OCI-LY7 (cell line): ENCODE data around the gene AGMO. TPM values are rescaled to one million over a fixed set of nuclear protein-coding genes. Genes with fewer than 3 reads are reported as not detected.

Experiments
- BruUV-seq: library from RNA; stranded (reverse); fragments of 400-500 nt; replicated peaks from 2 replicates; lab custom pipeline; 2021; lab: Mats Ljungman, UMichigan
- CTCF ChIA-PET: fragments of 300-600 bp; sonication (Branson Sonifier 250); formaldehyde crosslinking; loops from one replicate; lab custom pipeline; 2022; ENCODE audit warnings: antibody characterized with exemption; ENCODE audit not compliant: unreplicated experiment; lab: Charles Lee
- POLR2A ChIA-PET: fragments of 300-600 bp; sonication (Branson Sonifier 250); formaldehyde crosslinking; loops from one replicate; lab custom pipeline; 2022; ENCODE audit warnings: antibody characterized with exemption; lab: Charles Lee
- DNase-seq: peaks from one replicate; pipeline ENCODE4 v3.0.0-alpha.2; 2015; ENCODE audit warnings: low spot score
- H2AFZ ChIP-seq: fragments of 200-600 bp; sonication (generic), shearing (Covaris generic); 2 replicates; pipeline ENCODE4 v1.6.1; 2014; ENCODE audit warnings: mild to moderate bottlenecking, antibody characterized with exemption, low read length, moderate library complexity
- H3K27ac ChIP-seq: fragments of 200-600 bp; sonication (generic); 2 replicates; pipeline ENCODE4 v1.5.1; 2014; ENCODE audit warnings: mixed run types, low read depth, mild to moderate bottlenecking, moderate library complexity, low read length, inconsistent platforms; ENCODE audit not compliant: poor library complexity, severe bottlenecking
- H3K36me3 ChIP-seq: fragments of 200-600 bp; sonication (generic); 2 replicates; pipeline ENCODE4 v1.6.1; 2014; ENCODE audit warnings: mild to moderate bottlenecking, antibody characterized with exemption, low read length, moderate library complexity, mixed read lengths; ENCODE audit not compliant: insufficient read depth
- H3K4me1 ChIP-seq: fragments of 200-600 bp; sonication (generic); 2 replicates; pipeline ENCODE4 v1.5.1; 2014; ENCODE audit warnings: mild to moderate bottlenecking, low read length; ENCODE audit not compliant: insufficient read depth, poor library complexity, severe bottlenecking
- H3K4me2 ChIP-seq: fragments of 200-600 bp; sonication (generic); 2 replicates; pipeline ENCODE4 v1.6.1; 2014; ENCODE audit warnings: mild to moderate bottlenecking, low read length
- H3K4me3 ChIP-seq: fragments of 200-600 bp; sonication (generic); 2 replicates; pipeline ENCODE4 v1.5.1; 2014; ENCODE audit warnings: mild to moderate bottlenecking, low read depth, low read length; ENCODE audit not compliant: poor library complexity, severe bottlenecking
- H3K79me2 ChIP-seq: fragments of 200-600 bp; sonication (generic); 2 replicates; pipeline ENCODE4 v1.6.1; 2016; ENCODE audit warnings: low read depth, mild to moderate bottlenecking, low read length, moderate library complexity, mixed read lengths; ENCODE audit not compliant: insufficient read depth
- H3K9me2 ChIP-seq: fragments of 200-600 bp; sonication (generic); 2 replicates; pipeline ENCODE4 v1.6.1; 2016; ENCODE audit warnings: mild to moderate bottlenecking, low read length, mixed read lengths; ENCODE audit not compliant: insufficient read depth
- H3K9me3 ChIP-seq: fragments of 200-600 bp; sonication (generic); 2 replicates; pipeline ENCODE4 v1.6.1; 2014; ENCODE audit warnings: mild to moderate bottlenecking, mixed run types, low read length, mixed read lengths
- H4K20me1 ChIP-seq: fragments of 200-600 bp; sonication (generic); 2 replicates; pipeline ENCODE4 v1.6.1; 2014; ENCODE audit warnings: mild to moderate bottlenecking, antibody characterized with exemption, low read length, moderate library complexity, mixed read lengths; ENCODE audit not compliant: insufficient read depth
- EZH2phosphoT487 ChIP-seq: fragments of 200-600 bp; sonication (generic); IDR thresholded peaks from 2 replicates; pipeline ENCODE4 v1.6.1; 2018; ENCODE audit warnings: low read depth, borderline replicate concordance, mild to moderate bottlenecking, mixed run types, antibody characterized with exemption, low read length, moderate library complexity, mixed read lengths
- intact Hi-C: fragments of 100-400 bp; cut with micrococcal nuclease; formaldehyde crosslinking; loops from one replicate; pipeline ENCODE4 v1.10.0; 2022; ENCODE audit not compliant: unreplicated experiment
- total RNA-seq, 2 experiments: library from RNA; depleted of rRNA in 1 of 2; stranded (reverse); fragments of >200 nt in 1 of 2; shearing (Covaris generic) in 1 of 2; gene quantifications; 2 replicates each; pipeline ENCODE4 v1.2.3, GENCODE V29; 2014 to 2022
- TF ChIP-seq, protein P1 (sequence below): fragments of 200-600 bp; sonication (generic); conservative IDR thresholded peaks from 2 replicates; pipeline ENCODE4 v1.5.1; 2014; ENCODE audit warnings: mild to moderate bottlenecking, antibody characterized with exemption, low read length, moderate library complexity, mixed read lengths

The AGMO gene
- total RNA-seq, 2 experiments from 2014 or later = not detected

DNA sequence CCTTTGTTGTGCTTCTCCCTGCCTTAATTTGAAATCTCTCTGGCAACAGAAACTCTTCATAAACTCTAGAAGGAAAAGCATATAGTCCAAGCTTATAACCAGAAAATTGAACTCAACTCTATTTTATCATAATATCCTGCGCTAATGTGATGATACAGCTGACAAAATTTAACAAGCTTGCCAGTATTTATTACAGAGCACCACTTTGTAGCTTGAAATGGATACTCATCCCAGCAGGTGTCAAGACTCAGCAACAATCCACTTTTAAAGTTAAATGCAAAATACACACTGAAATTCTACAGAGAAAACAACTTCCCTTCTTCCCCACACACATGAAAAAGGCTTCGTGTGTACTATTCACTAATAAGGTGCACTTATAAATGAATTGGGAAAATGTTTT, 228.9 kb downstream of the AGMO start:
- H2AFZ ChIP-seq = no peak overlapping the region
- no peaks in the 10 kb centered on the region for H3K4me1 ChIP-seq
- H3K9me3 ChIP-seq = no peaks in the 10 kb centered on the region
- no peaks in the 10 kb centered on the region for H3K36me3 ChIP-seq
- no TSS peak for BruUV-seq
- no peak overlapping the region for H3K27ac ChIP-seq
- H4K20me1 ChIP-seq = no peaks in the 10 kb centered on the region
- H3K4me2 ChIP-seq = no peak overlapping the region
- DNase-seq = no peak
- CTCF ChIA-PET = no interaction called here
- no peak for TF ChIP-seq EZH2phosphoT487
- TF ChIP-seq, protein P1, sequence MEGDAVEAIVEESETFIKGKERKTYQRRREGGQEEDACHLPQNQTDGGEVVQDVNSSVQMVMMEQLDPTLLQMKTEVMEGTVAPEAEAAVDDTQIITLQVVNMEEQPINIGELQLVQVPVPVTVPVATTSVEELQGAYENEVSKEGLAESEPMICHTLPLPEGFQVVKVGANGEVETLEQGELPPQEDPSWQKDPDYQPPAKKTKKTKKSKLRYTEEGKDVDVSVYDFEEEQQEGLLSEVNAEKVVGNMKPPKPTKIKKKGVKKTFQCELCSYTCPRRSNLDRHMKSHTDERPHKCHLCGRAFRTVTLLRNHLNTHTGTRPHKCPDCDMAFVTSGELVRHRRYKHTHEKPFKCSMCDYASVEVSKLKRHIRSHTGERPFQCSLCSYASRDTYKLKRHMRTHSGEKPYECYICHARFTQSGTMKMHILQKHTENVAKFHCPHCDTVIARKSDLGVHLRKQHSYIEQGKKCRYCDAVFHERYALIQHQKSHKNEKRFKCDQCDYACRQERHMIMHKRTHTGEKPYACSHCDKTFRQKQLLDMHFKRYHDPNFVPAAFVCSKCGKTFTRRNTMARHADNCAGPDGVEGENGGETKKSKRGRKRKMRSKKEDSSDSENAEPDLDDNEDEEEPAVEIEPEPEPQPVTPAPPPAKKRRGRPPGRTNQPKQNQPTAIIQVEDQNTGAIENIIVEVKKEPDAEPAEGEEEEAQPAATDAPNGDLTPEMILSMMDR = no peak
- no peak overlapping the region for H3K4me3 ChIP-seq
- POLR2A ChIA-PET = no interaction called here
- intact Hi-C loops = no loop called here
- H3K79me2 ChIP-seq = no peaks in the 10 kb centered on the region
- no peaks in the 10 kb centered on the region for H3K9me2 ChIP-seq

DNA sequence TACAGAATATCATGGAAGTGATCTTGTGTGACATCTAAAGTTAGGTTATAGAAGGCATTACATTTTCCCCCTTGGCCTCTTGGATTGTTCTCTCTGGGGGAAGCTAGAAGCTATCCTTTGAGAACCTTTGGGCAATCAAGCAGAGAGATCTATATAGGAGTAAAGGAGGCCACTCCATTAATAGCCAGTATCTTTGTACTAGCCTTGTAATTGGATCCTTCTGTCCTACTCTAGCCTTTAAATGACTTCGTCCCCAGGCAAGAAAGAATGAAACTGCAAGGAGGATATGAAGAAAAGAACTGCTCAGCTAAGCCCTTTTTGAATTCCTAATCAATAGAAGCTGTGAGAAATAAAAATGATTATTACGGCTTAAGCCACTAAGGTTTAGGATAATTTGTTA, 230.9 kb downstream of the AGMO start:
- BruUV-seq = no TSS peak
- Histone ChIP-seq H3K9me2 (no peaks in the 10 kb centered on the region), H2AFZ (no peak overlapping the region), H3K27ac (no peak overlapping the region), H3K4me1 (no peaks in the 10 kb centered on the region), H3K4me3 (no peak overlapping the region), H3K9me3 (no peaks in the 10 kb centered on the region), H3K36me3 (no peaks in the 10 kb centered on the region), H3K79me2 (no peaks in the 10 kb centered on the region), H3K4me2 (no peak overlapping the region), H4K20me1 (no peaks in the 10 kb centered on the region)
- no peak for TF ChIP-seq EZH2phosphoT487
- TF ChIP-seq, protein P1 = no peak
- ChIA-PET CTCF (no interaction called here), POLR2A (no interaction called here)
- intact Hi-C loops = no loop called here
- no peak for DNase-seq

DNA sequence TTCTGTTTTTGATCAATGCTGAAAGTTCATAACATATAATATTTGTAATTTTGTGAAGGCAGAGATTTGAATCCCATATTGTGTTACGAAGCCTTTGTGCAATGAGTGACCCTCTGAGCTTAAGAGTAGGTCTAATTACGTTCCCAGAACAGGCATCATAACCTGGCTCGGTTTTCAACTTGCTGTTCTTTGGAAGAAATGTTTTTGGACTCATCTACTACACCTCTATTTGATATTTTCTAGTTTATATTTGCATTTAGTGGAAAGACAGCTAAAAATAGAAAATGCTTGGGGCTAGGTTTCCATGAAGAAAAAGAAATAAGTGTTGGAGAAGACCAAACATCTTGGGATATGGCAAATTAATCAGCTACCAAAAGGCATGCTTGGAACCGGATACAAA, 234.8 kb downstream of the AGMO start:
- no peaks in the 10 kb centered on the region for H3K9me2 ChIP-seq
- H3K79me2 ChIP-seq = no peaks in the 10 kb centered on the region
- no peak overlapping the region for H2AFZ ChIP-seq
- intact Hi-C loops = loop anchor here (5.0 kb wide), 1 partner anchor 745 kb away; no protein-coding TSS in a partner anchor
- ChIA-PET CTCF (no interaction called here), POLR2A (interaction anchor here (0.6 to 0.8 kb wide), 2 partner anchors 68 to 399 kb away, joined by 3 read pairs; no protein-coding TSS in a partner anchor)
- H3K36me3 ChIP-seq = no peaks in the 10 kb centered on the region
- H3K27ac ChIP-seq = no peak overlapping the region
- H3K4me1 ChIP-seq = no peaks in the 10 kb centered on the region
- TF ChIP-seq, protein P1 = no peak
- no peak for TF ChIP-seq EZH2phosphoT487
- no TSS peak for BruUV-seq
- no peak overlapping the region for H3K4me3 ChIP-seq
- DNase-seq = no peak
- no peaks in the 10 kb centered on the region for H3K9me3 ChIP-seq
- H3K4me2 ChIP-seq = no peak overlapping the region
- H4K20me1 ChIP-seq = no peaks in the 10 kb centered on the region
